Smooth muscle cell (in vitro differentiated cells): Measurements from ENCODE around the gene FXYD7. TPM values are rescaled to one million over a fixed set of nuclear protein-coding genes. Genes with fewer than 3 reads are reported as not detected.

Experiments
- DNase-seq: peaks from one replicate; lab custom pipeline; 2025; ENCODE audit not compliant: unreplicated experiment; lab: John Stamatoyannopoulos, UW
- H2AFZ ChIP-seq: fragments of 200-600 bp; sonication (generic); 2 replicates; pipeline ENCODE4 v1.6.0; 2016; ENCODE audit warnings: antibody characterized with exemption, low read depth, mild to moderate bottlenecking
- H3F3A ChIP-seq: fragments of 200-600 bp; sonication (generic); 2 replicates; pipeline ENCODE4 v1.6.0; 2017; ENCODE audit warnings: antibody characterized with exemption, low read depth
- H3K27ac ChIP-seq: fragments of 200-600 bp; sonication (generic); 2 replicates; pipeline ENCODE4 v1.5.1; 2016; ENCODE audit warnings: low read depth, mild to moderate bottlenecking
- H3K27me3 ChIP-seq: fragments of 200-600 bp; sonication (generic); 2 replicates; pipeline ENCODE4 v1.6.1; 2016; ENCODE audit warnings: low read depth, mild to moderate bottlenecking
- H3K36me3 ChIP-seq: fragments of 200-600 bp; sonication (generic); 2 replicates; pipeline ENCODE4 v1.5.1; 2016; ENCODE audit warnings: low read depth
- H3K4me1 ChIP-seq: fragments of 200-600 bp; sonication (generic); 2 replicates; pipeline ENCODE4 v1.5.1; 2016; ENCODE audit warnings: low read depth
- H3K4me2 ChIP-seq: fragments of 200-600 bp; sonication (generic); 2 replicates; pipeline ENCODE4 v1.6.0; 2016; ENCODE audit warnings: mild to moderate bottlenecking
- H3K4me3 ChIP-seq: fragments of 200-600 bp; sonication (generic); 2 replicates; pipeline ENCODE4 v1.5.1; 2016; ENCODE audit warnings: mild to moderate bottlenecking
- H3K79me2 ChIP-seq: fragments of 200-600 bp; sonication (generic); 2 replicates; pipeline ENCODE4 v1.6.0; 2016; ENCODE audit warnings: low read depth, mild to moderate bottlenecking
- H3K9ac ChIP-seq: fragments of 200-600 bp; sonication (generic); 2 replicates; pipeline ENCODE4 v1.6.0; 2016; ENCODE audit warnings: low read depth
- H3K9me3 ChIP-seq: fragments of 200-600 bp; sonication (generic); replicated peaks from 2 replicates; pipeline ENCODE4 v1.5.1; 2016; ENCODE audit warnings: low read depth
- H4K20me1 ChIP-seq: fragments of 200-600 bp; sonication (generic); 2 replicates; pipeline ENCODE4 v1.6.0; 2016; ENCODE audit warnings: low read depth
- CTCF ChIP-seq: fragments of 200-600 bp; sonication (generic); IDR thresholded peaks from 2 replicates; pipeline ENCODE4 v1.5.1; 2017; ENCODE audit warnings: borderline replicate concordance, mild to moderate bottlenecking, antibody characterized with exemption; ENCODE audit not compliant: insufficient read depth, poor library complexity, severe bottlenecking
- WGBS: methylation state at CpG from one replicate; pipeline ENCODE4 v1.1.7; 2016; ENCODE audit warnings: low lambda C conversion rate; 5-methylcytosine and 5-hydroxymethylcytosine counted together
- polyA plus RNA-seq: library from polyadenylated mRNA; unstranded; fragments of >200 nt; fragmentation: Nextera tagmentation; extraction: Ambion mirVana; gene quantifications from 2 replicates; pipeline ENCODE4 v1.2.1, GENCODE V29; 2016
- total RNA-seq: library from RNA; depleted of rRNA; stranded (reverse); fragments of >200 nt; gene quantifications from 2 replicates; pipeline ENCODE4 v1.2.3, GENCODE V29; 2014

Gene FXYD7
- total and polyA plus RNA-seq, 2 experiments from 2014 or later, result not detected

- Histone ChIP-seq H3K36me3 (no peaks in the 10 kb centered on the region), H3K4me1 (peaks cover 7% of the 10 kb centered on the region), H3K9me3 (no peaks in the 10 kb centered on the region), H3K27ac (no peak overlapping the region), H4K20me1 (no peaks in the 10 kb centered on the region), H3K79me2 (no peaks in the 10 kb centered on the region), H3K9ac (no peak overlapping the region), H3F3A (no peaks in the 10 kb centered on the region), H3K4me2 (peak overlapping the region; percentile 76), H3K27me3 (no peaks in the 10 kb centered on the region), H3K4me3 (peak overlapping the region; percentile 41), H2AFZ (peak overlapping the region; percentile 50)
- peak; percentile 34 for DNase-seq
- 19% methylated on average over 23 of the region's 23 CpGs for WGBS
- peak; percentile 98 for TF ChIP-seq CTCF
Measured at GRCh38 chr19:35114353-35115176, 28.5 kb upstream of the FXYD7 start.

- H3K9ac ChIP-seq, result no peak within 1 kb of the TSS
- H3K4me2 ChIP-seq, result peak within 1 kb of the TSS; percentile 76
- H3K4me1 ChIP-seq, result peaks cover 7% of the 10 kb centered on the region
- no peaks in the 10 kb centered on the region for H3K36me3 ChIP-seq
- no peaks in the 10 kb centered on the region for H4K20me1 ChIP-seq
- 76% methylated on average over 8 of the region's 14 CpGs for WGBS
- H3K27me3 ChIP-seq, result no peaks in the 10 kb centered on the region
- DNase-seq, result no peak
- H2AFZ ChIP-seq, result peak within 1 kb of the TSS; percentile 50
- H3K4me3 ChIP-seq, result peak within 1 kb of the TSS; percentile 43
- H3K9me3 ChIP-seq, result no peaks in the 10 kb centered on the region
- no peak for TF ChIP-seq CTCF
- H3F3A ChIP-seq, result no peaks in the 10 kb centered on the region
- no peaks in the 10 kb centered on the region for H3K79me2 ChIP-seq
- no peak within 1 kb of the TSS for H3K27ac ChIP-seq
Measured at GRCh38 chr19:35115177-35115951, 27.7 kb upstream of the FXYD7 start, which contains the start of gene FXYD3. Gene FXYD3 (plus strand): TSS chr19:35115823. CDS start chr19:35119377, 3,554 bp downstream.

GRCh38 chr19:35116072-35116801, 26.8 kb upstream of the FXYD7 start:
- 67% methylated on average over 13 of the region's 13 CpGs for WGBS
- no peaks in the 10 kb centered on the region for H3K79me2 ChIP-seq
- H3K9me3 ChIP-seq, result no peaks in the 10 kb centered on the region
- peaks cover 7% of the 10 kb centered on the region for H3K4me1 ChIP-seq
- H3K9ac ChIP-seq, result no peak overlapping the region
- H2AFZ ChIP-seq, result no peak overlapping the region
- H3F3A ChIP-seq, result no peaks in the 10 kb centered on the region
- DNase-seq, result no peak
- peak overlapping the region; percentile 40 for H3K4me2 ChIP-seq
- H4K20me1 ChIP-seq, result no peaks in the 10 kb centered on the region
- H3K4me3 ChIP-seq, result peak overlapping the region; percentile 43
- no peaks in the 10 kb centered on the region for H3K27me3 ChIP-seq
- no peak for TF ChIP-seq CTCF
- no peak overlapping the region for H3K27ac ChIP-seq
- no peaks in the 10 kb centered on the region for H3K36me3 ChIP-seq
